ENCODE measurements around the gene STAM2. TPM values are rescaled to one million over a fixed set of nuclear protein-coding genes. Genes with fewer than 3 reads are reported as not detected.
"Not testable (repeated sequence)": the region's sequence is repeated elsewhere in the genome, so short reads cannot be mapped to it uniquely, and the experiment has no call there.

Gene STAM2
- total RNA-seq, 1 donor from 2014 or later = 82.7 TPM

- not testable (repeated sequence) for DNase-seq
Measured at GRCh38 chr2:152172201-152172785, 3.3 kb downstream of the STAM2 start.

DNA sequence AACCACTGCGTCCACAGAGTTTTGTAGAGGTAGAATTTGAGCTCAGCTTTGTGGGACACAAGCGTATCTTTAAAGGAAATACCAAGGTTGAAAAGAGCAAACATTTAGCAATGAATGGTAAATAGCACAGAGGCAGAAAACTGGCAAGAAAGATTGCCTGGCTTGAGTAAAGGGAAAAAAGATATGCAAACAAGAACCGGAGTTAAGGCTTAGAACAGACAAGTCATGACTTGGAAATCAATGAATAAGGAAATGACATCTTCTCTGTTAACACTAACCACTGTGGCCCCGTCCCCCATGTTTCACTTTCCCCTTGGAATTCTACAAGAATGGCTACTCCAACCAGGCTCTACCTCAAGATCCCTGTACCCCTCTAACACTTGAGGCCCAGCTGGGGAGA lies 3.8 kb downstream of the STAM2 start:
- no peak for DNase-seq

DNA sequence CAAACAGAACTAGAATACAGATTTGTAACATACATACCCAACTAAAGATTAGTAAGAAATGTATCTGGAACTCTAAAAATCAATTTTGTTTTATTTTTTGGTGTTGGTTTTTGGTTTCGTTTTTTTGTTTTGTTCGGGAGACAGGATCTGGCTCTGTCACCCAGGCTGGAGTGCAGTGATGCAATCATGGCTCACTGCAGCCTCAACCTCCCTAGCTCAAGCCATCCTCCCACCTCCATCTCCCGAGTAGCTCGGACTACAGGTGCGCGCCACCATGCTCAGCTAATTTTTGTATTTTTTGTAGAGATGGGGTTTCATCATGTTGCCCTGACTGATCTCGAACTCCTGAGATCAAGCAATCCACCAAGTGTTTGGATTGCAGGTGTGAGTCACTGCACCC lies 6.4 kb downstream of the STAM2 start:
- DNase-seq = not testable (repeated sequence)

DNA sequence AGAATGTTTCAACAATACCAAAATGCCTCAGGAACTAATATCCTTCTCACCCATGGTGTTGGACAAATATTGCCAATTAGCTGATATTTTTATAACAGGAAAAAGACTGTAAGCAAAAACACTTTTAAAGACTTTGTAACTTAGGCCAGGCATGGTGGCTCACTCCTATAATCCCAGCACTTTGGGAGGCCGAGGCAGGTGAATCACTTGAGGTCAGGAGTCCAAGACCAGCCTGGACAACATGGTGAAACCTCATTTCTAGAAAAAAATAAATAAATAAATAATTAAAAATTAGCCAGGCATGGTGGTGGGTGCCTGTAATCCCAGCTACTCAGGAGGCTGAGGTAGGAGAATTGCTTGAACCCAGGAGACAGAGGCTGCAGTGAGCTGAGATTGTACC lies 8.1 kb downstream of the STAM2 start:
- not testable (repeated sequence) for DNase-seq

DNA sequence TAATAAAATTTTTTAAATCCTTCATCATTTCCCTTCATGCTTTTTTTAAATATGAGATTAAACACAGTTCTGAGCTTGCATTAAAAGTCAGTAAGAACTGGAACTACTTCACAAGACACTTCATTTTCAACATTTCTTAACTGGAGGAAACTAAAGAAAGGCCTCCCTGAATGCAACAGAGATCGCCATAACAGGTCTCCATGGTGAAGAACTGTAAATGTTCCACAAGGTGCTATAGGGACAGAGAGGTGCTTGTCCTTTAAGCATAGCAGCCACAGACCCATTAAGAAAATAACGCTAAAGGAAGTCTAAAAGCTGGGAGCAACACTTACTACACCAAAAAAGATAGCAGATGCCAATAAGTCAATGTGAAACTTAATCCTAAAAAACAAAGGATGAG lies 8.5 kb downstream of the STAM2 start:
- DNase-seq = no peak

DNA sequence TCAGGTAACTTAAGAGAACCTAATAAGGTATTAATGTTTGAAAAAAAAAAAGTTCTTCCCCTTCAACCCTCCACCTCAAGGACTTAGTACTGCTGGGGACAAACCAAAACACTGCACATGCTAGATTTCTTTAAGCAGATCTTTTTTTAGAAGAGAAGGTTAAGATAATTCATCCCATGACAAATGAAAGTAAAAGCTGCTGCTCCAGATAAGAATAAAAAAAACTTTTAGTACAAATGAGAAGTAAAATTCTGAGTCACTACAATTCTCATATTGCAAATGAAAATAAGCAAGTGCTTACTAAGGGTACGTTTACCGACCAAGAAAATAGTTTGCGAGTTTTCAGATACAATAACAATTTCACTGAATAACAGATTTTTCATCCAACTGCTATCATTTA lies 8.9 kb downstream of the STAM2 start:
- DNase-seq = no peak

- no peak for DNase-seq
Measured at GRCh38 chr2:152165780-152166179, 9.8 kb downstream of the STAM2 start.

GRCh38 chr2:152165306-152165705 lies 10.3 kb downstream of the STAM2 start:
- no peak for DNase-seq

DNA sequence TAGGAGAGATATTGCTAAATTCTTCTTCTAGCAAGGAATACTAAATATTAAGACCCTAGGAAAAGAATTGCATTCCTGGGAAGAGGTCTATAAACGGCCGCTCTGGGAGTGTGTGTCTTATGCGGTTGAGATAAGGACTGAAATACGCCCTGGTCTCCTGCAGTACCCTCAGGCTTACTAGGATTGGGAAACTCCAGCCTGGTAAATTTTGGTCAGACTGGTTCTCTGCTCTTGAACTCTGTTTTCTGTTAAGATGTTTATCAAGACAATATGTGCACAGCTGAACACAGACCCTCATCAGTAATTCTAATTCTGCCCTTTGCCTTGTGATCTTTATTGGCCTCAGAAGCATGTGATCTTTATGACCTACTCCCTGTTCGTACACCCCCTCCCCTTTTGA lies 11.9 kb downstream of the STAM2 start:
- DNase-seq = not testable (repeated sequence)

GRCh38 chr2:152162141-152162540 lies 13.4 kb downstream of the STAM2 start:
- no peak for DNase-seq

GRCh38 chr2:152161598-152161997 lies 14.0 kb downstream of the STAM2 start:
- no peak for DNase-seq

DNA sequence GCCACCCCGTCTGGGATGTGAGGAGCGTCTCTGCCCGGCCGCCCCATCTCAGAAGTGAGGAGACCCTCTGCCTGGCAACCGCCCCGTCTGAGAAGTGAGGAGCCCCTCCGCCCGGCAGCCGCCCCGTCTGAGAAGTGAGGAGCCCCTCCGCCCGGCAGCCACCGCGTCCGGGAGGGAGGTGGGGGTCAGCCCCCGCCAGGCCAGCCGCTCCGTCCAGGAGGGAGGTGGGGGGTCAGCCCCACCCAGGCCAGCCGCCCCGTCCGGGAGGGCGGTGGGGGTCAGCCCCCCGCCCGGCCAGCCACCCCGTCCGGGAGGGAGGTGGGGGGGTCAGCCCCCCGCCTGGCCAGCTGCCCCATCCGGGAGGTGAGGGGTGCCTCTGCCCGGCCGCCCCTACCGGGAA lies 15.2 kb downstream of the STAM2 start:
- not testable (repeated sequence) for DNase-seq

DNA sequence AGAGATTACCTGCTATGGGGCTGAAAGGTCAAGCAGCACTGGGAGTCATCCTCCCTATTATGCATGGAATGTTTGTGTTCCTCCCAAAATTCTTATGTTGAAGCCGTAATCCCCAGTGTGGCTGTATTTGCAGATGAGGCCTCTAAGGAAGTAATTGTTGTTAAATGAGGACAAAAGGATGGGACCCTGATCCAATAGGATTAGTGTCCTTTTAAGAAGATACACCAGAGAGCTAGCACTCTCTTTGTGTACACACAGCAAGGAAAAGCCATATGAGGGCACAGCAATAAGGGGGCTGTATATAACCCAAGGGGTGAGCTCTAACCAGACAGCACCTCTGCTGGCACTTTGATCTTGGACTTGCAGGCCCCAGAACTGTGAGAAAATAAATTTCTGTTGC lies 18.3 kb downstream of the STAM2 start:
- DNase-seq = no peak

GRCh38 chr2:152155209-152155608 lies 20.4 kb downstream of the STAM2 start:
- no peak for DNase-seq

DNA sequence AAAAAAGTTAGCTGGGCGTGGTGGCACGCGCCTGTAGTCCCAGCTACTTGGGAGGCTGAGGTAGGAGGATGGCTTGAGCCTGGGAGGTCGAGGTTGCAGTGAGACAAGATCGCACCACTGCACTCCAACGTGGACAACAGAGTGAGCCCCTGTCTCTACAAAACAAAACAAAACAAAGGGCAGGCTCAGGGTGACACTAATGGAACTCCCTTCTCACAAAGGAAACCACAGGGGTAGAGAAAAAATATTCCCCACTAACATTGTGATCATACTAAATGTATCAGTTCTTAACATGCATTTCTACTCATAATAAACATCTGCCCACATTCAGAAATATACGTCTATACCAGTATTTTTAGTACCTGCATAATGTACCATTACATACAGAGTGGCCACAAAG lies 21.1 kb downstream of the STAM2 start:
- DNase-seq = no peak

DNA sequence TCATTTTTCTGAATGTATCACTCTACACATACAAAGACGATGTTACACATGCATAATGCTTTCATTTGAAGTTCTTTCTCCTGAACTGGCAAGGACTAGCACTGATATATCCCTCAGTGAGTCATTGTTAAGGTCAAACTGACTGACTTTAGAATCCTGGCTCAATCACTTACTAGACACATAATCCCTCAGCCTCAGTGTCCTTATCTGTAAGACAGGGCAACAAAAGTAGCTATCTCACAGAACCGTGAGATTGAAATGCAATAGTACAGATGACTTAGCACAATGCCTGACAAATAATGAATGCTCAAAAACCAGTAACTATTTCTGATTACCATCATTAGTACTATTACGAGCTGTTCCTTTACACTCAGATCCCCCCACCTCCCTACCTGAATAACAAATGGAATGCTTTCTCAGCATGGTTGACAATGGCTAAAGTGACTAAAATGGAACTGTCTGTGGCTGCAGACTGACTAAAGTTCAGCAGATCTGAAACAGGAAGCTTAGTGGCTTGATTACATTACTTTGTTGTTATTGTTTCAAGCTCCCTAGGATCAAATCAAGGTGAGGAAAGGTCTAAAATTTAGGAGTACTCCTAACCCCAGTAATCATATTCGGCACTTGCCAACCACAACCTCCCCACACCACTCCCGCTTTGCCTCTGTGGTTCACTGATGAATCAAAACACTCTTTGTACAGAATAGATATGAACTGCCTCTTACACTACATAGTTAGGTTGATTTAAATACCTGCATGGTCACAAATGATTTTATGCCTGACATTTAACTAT lies 40.9 kb downstream of the STAM2 start:
- no peak for DNase-seq

- no peak for DNase-seq
Measured at GRCh38 chr2:152132306-152132705, 43.3 kb downstream of the STAM2 start.

DNA sequence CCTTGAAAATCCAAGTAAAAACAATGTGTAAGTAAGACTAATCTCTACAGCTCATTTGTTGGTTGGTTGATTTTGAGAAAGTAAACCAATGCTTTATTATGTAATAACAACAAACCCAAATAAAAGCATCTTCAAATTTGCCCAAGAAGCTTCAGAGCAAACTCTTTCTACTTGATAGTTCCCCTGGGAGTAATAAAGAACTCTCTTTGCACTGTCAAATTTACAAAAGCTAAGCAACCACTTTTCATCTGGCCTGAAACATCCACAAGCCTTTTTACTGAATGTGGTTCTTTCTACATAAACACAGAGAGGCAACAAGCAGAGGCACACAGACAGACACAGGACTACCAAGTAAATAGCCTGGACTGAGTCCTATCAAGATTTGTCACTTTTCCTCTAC lies 47.9 kb downstream of the STAM2 start:
- DNase-seq = no peak

DNA sequence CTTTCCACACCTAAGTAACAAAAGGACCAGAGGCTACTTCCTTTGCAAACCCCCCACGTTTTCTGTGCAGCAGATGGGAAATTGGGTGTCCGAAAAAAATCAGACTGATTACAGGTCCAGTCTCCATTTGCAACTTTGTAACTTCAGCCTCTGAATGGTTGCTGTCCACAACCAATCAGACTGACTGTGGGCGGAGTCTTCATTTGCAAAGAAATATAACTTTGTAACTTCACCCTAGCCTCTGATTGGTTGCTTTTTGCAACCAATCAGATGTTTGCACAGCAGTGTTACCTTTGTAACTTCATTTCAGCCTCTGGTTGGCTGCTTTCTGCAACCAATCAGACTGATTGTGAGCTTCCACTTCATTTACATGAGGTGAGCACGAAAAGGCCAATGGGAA lies 48.9 kb downstream of the STAM2 start:
- DNase-seq = no peak

- DNase-seq = no peak
Measured at GRCh38 chr2:152122161-152122560, 53.4 kb downstream of the STAM2 start.

DNA sequence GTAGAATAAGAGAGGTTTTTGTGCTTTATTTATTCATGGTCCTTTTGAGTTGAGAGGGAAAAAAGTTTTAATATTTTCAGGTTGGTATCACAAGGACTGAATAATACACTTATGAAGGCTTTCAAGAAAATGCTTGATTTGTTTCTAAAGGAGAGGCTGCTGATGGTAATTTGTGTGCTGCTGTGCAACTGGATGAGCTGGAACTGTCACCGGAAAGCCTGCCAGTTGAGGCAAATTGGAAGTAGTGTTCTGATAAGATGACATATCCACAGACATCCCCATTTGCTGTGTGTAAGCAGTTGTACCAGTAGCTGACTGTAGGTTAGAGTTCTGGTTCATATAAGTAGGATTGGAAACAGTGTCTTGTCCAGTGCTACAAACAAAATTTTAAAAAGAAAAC lies 55.1 kb downstream of the STAM2 start:
- DNase-seq = no peak

DNA sequence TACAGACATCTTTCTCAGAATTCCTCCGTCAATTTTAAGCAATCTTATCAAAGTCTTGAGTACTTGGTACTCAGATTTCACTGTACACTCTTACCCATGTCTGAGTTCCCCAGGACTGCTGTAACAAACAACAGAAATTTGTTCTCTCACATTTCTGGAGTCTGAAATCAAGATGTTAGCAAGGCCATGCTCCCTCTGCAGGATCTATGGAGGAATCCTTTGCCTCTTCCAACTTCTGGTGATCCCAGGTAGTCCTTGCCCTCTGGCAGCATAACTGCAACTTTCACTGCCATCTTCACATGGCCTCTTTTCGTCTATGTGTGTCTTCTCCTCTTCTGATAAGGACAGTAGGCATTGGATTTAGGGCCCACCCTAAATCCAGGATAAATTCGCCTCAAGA lies 59.6 kb downstream of the STAM2 start:
- no peak for DNase-seq

GRCh38 chr2:152114366-152114765 lies 61.2 kb downstream of the STAM2 start:
- no peak for DNase-seq

- DNase-seq = not testable (repeated sequence)
Measured at GRCh38 chr2:152107140-152107539, 68.4 kb downstream of the STAM2 start.

All from occipital lobe (tissue), 2 donors.